Calu3 (cell line): ENCODE data around the gene VWA7. TPM values are rescaled to one million over a fixed set of nuclear protein-coding genes. Genes with fewer than 3 reads are reported as not detected.

Source experiments
- BruUV-seq: library from RNA; stranded (reverse); fragments of 400-500 nt; replicated peaks from 2 replicates; lab custom pipeline; 2021; lab: Mats Ljungman, UMichigan
- CTCF ChIA-PET: fragments of 300-600 bp; sonication (Branson Sonifier 250); formaldehyde crosslinking; loops from one replicate; lab custom pipeline; 2022; ENCODE audit warnings: antibody characterized with exemption; lab: Charles Lee
- DNase-seq: peaks from one replicate; pipeline ENCODE4 v3.0.0; 2022
- H3K27ac Mint-ChIP-seq: one replicate; pipeline ENCODE4 v1.8.0; 2022; ENCODE audit warnings: mixed read lengths; ENCODE audit not compliant: unreplicated experiment
- H3K27me3 Mint-ChIP-seq: one replicate; pipeline ENCODE4 v1.8.0; 2022; ENCODE audit warnings: mixed read lengths; ENCODE audit not compliant: unreplicated experiment
- H3K36me3 Mint-ChIP-seq: one replicate; pipeline ENCODE4 v1.8.0; 2022; ENCODE audit warnings: mild to moderate bottlenecking, moderate library complexity, mixed read lengths; ENCODE audit not compliant: insufficient read depth, unreplicated experiment
- H3K4me1 Mint-ChIP-seq: one replicate; pipeline ENCODE4 v1.8.0; 2022; ENCODE audit warnings: mild to moderate bottlenecking, low read depth, mixed read lengths; ENCODE audit not compliant: unreplicated experiment
- H3K4me3 Mint-ChIP-seq: one replicate; pipeline ENCODE4 v1.8.0; 2022; ENCODE audit warnings: mild to moderate bottlenecking, low read depth, moderate library complexity, mixed read lengths; ENCODE audit not compliant: unreplicated experiment
- H3K9me3 Mint-ChIP-seq: one replicate; pipeline ENCODE4 v1.8.0; 2022; ENCODE audit warnings: low read depth, mixed read lengths; ENCODE audit not compliant: unreplicated experiment
- intact Hi-C: fragments of 100-400 bp; cut with micrococcal nuclease; formaldehyde crosslinking; loops from one replicate; pipeline ENCODE4 v1.10.0; 2022; ENCODE audit not compliant: unreplicated experiment
- total RNA-seq: library from RNA; stranded (reverse); gene quantifications from 2 replicates; pipeline ENCODE4 v1.2.3, GENCODE V29; 2022
- TF ChIP-seq, protein P1 (sequence below): fragments of 200-600 bp; IDR thresholded peaks from one replicate; pipeline ENCODE4 v1.8.0; 2022; ENCODE audit warnings: antibody characterized with exemption; ENCODE audit not compliant: unreplicated experiment

Gene VWA7
- total RNA-seq, 1 experiment from 2014 or later = 22.1 TPM

DNA sequence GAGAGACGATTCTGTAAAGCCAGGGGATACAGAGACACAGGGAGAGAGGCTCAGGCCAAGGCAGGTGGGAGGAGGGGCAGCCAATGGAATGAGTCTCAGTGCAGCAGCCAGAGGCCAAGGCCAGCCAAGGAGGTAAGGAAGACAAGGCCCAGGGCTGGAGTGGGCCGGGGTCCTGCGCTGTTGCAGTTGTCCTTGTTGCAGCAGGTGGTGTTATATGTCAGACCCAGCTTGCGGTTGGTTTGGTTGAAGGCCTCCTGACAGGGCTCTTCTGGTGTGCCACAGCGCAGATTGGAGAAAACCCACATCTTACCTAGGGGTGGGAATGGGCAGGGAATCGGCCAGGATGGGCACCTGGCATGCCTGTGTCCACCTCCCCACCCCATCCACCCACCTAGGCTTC is 58.1 kb downstream of the VWA7 start:
- H3K4me1 Mint-ChIP-seq = peaks cover 34% of the 10 kb centered on the region
- BruUV-seq = no TSS peak
- H3K27me3 Mint-ChIP-seq = peaks cover 22% of the 10 kb centered on the region
- CTCF ChIA-PET = interaction anchor here (0.5 kb wide), 1 partner anchor 68 kb away, joined by 6 read pairs; no protein-coding TSS in a partner anchor
- no peaks in the 10 kb centered on the region for H3K9me3 Mint-ChIP-seq
- no peak overlapping the region for H3K4me3 Mint-ChIP-seq
- intact Hi-C loops = no loop called here
- peaks cover 12% of the 10 kb centered on the region for H3K36me3 Mint-ChIP-seq
- TF ChIP-seq, protein P1, sequence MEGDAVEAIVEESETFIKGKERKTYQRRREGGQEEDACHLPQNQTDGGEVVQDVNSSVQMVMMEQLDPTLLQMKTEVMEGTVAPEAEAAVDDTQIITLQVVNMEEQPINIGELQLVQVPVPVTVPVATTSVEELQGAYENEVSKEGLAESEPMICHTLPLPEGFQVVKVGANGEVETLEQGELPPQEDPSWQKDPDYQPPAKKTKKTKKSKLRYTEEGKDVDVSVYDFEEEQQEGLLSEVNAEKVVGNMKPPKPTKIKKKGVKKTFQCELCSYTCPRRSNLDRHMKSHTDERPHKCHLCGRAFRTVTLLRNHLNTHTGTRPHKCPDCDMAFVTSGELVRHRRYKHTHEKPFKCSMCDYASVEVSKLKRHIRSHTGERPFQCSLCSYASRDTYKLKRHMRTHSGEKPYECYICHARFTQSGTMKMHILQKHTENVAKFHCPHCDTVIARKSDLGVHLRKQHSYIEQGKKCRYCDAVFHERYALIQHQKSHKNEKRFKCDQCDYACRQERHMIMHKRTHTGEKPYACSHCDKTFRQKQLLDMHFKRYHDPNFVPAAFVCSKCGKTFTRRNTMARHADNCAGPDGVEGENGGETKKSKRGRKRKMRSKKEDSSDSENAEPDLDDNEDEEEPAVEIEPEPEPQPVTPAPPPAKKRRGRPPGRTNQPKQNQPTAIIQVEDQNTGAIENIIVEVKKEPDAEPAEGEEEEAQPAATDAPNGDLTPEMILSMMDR = no peak
- peak overlapping the region; percentile 26 for H3K27ac Mint-ChIP-seq
- DNase-seq = no peak

DNA sequence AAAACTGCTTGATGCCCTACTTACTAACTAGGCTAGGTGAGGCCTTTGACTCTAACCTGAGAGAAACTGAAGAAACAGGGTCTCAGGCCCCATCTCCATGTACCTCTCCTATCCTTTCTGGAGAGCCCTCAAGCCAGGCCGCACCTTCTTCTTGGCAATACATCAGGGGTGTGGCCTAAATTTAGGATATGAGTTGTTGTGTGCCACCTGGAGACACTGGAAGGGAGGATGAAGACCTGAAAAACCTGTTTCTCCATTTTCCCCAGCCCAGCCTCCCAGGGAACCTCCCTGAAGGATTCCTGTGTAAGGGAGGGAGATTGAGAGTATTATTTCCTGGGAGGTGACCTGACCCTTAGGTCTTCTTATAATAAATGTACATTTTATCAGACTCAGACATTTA is 58.9 kb downstream of the VWA7 start:
- Mint-ChIP-seq H3K4me3 (no peak overlapping the region), H3K36me3 (peaks cover 7% of the 10 kb centered on the region), H3K27me3 (peaks cover 29% of the 10 kb centered on the region), H3K27ac (peak overlapping the region; percentile 26), H3K9me3 (no peaks in the 10 kb centered on the region), H3K4me1 (peaks cover 34% of the 10 kb centered on the region)
- peak; percentile 88 for DNase-seq
- intact Hi-C loops = no loop called here
- CTCF ChIA-PET = no interaction called here
- BruUV-seq = no TSS peak
- TF ChIP-seq, protein P1 = no peak

DNA sequence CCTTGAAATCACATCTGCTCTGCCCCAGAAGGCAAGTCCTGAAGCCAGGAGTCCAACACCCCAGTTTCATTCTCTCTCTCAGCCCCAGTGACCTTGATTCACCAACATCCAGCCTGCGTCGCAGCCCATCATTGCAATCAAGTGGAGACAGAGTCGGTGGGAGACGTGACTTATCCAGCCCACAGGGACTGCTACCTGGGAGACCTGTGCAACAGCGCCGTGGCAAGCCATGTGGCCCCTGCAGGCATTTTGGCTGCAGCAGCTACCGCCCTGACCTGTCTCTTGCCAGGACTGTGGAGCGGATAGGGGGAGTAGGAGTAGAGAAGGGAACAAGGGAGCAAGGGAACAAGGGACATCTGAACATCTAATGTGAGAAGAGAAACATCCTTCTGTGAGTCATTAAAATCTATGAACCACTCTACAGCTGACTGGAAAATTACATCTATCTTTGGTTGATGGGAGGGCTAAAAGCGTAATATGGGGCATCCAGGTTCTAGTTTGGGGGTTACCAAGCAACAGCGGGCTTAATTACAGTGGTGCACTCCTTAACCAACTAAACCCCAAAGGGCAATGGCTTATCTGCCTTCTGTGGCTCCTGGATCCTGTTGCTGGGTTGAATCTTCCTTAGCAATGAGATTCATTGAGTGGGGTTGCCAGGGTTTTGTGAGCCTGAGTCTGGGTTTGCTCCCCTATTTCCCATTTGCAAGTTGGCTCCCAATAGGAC is 59.5 kb downstream of the VWA7 start:
- BruUV-seq = no TSS peak
- peak; percentile 77 for DNase-seq
- CTCF ChIA-PET = interaction anchor here (0.5 to 0.6 kb wide), 2 partner anchors 9 to 20 kb away, joined by 3 to 10 read pairs; no protein-coding TSS in a partner anchor
- TF ChIP-seq, protein P1 = peak; percentile 58
- Mint-ChIP-seq H3K9me3 (no peaks in the 10 kb centered on the region), H3K27me3 (peaks cover 35% of the 10 kb centered on the region), H3K4me3 (peak overlapping the region; percentile 24), H3K4me1 (peaks cover 34% of the 10 kb centered on the region), H3K36me3 (peaks cover 7% of the 10 kb centered on the region), H3K27ac (peak overlapping the region; percentile 26)
- intact Hi-C loops = no loop called here

Other genes starting within 250 kb of the VWA7 start
- gene MCCD1, start 248.4 kb downstream of the VWA7 start, total RNA-seq = not detected in 2 replicates
- gene DDX39B, start 235.3 kb downstream of the VWA7 start, total RNA-seq = 631 and 646 TPM in 2 replicates
- 1.0 and 1.5 TPM in 2 replicates for gene ATP6V1G2, start 230.7 kb downstream of the VWA7 start, total RNA-seq
- gene NFKBIL1, start 229.7 kb downstream of the VWA7 start, total RNA-seq = 33.5 and 34.0 TPM in 2 replicates
- gene LTA, start 205.0 kb downstream of the VWA7 start, total RNA-seq = not detected in 2 replicates
- gene TNF, start 201.8 kb downstream of the VWA7 start, total RNA-seq = 0.22 and 0.68 TPM in 2 replicates
- gene LTB, start 194.9 kb downstream of the VWA7 start, total RNA-seq = 0.44 and 1.4 TPM in 2 replicates
- gene LST1, start 191.1 kb downstream of the VWA7 start, total RNA-seq = 0.94 TPM in 1 of 2 replicates, not detected in the other
- not detected in 2 replicates for gene NCR3, start 184.3 kb downstream of the VWA7 start, total RNA-seq
- not detected in 2 replicates for gene AIF1, start 162.1 kb downstream of the VWA7 start, total RNA-seq
- 473 and 509 TPM in 2 replicates for gene PRRC2A, start 156.6 kb downstream of the VWA7 start, total RNA-seq
- gene BAG6, start 124.7 kb downstream of the VWA7 start, total RNA-seq = 617 and 663 TPM in 2 replicates
- gene APOM, start 121.4 kb downstream of the VWA7 start, total RNA-seq = 2.6 and 3.6 TPM in 2 replicates
- gene C6orf47, start 116.5 kb downstream of the VWA7 start, total RNA-seq = 40.3 and 42.9 TPM in 2 replicates
- gene GPANK1, start 112.3 kb downstream of the VWA7 start, total RNA-seq = 32.2 and 35.6 TPM in 2 replicates
- gene CSNK2B, start 111.2 kb downstream of the VWA7 start, total RNA-seq = 337 and 357 TPM in 2 replicates
- 44.6 and 45.1 TPM in 2 replicates for gene LY6G5B, start 107.4 kb downstream of the VWA7 start, total RNA-seq
- 4.9 and 5.4 TPM in 2 replicates for gene LY6G5C, start 96.3 kb downstream of the VWA7 start, total RNA-seq
- 89.9 and 99.1 TPM in 2 replicates for gene ABHD16A, start 74.0 kb downstream of the VWA7 start, total RNA-seq
- not detected in 2 replicates for gene LY6G6F, start 70.5 kb downstream of the VWA7 start, total RNA-seq
- gene LY6G6D, start 62.0 kb downstream of the VWA7 start, total RNA-seq = not detected in 2 replicates
- 1.0 TPM in 1 of 2 replicates, not detected in the other for gene LY6G6C, start 55.6 kb downstream of the VWA7 start, total RNA-seq
- gene MPIG6B, start 54.0 kb downstream of the VWA7 start, total RNA-seq = not detected in 2 replicates
- gene DDAH2, start 48.0 kb downstream of the VWA7 start, total RNA-seq = 81.4 and 89.6 TPM in 2 replicates
- gene CLIC1, start 40.8 kb downstream of the VWA7 start, total RNA-seq = 943 and 1,109 TPM in 2 replicates
- gene MSH5, start 37.3 kb downstream of the VWA7 start, total RNA-seq = 156 and 176 TPM in 2 replicates
- 26.6 and 30.3 TPM in 2 replicates for gene SAPCD1, start 14.7 kb downstream of the VWA7 start, total RNA-seq
- 316 and 331 TPM in 2 replicates for gene VARS1, start 18.4 kb upstream of the VWA7 start, total RNA-seq
- gene LSM2, start 29.6 kb upstream of the VWA7 start, total RNA-seq = 126 and 144 TPM in 2 replicates
- 4.2 and 4.3 TPM in 2 replicates for gene HSPA1L, start 38.0 kb upstream of the VWA7 start, total RNA-seq
- 1,238 and 1,263 TPM in 2 replicates for gene HSPA1A, start 38.2 kb upstream of the VWA7 start, total RNA-seq
- gene HSPA1B, start 50.4 kb upstream of the VWA7 start, total RNA-seq = 687 and 705 TPM in 2 replicates
- 133 and 159 TPM in 2 replicates for gene NEU1, start 85.5 kb upstream of the VWA7 start, total RNA-seq
- 185 and 238 TPM in 2 replicates for gene SLC44A4, start 101.7 kb upstream of the VWA7 start, total RNA-seq
- 131 and 138 TPM in 2 replicates for gene EHMT2, start 120.4 kb upstream of the VWA7 start, total RNA-seq
- gene ZBTB12, start 124.8 kb upstream of the VWA7 start, total RNA-seq = 22.6 and 28.1 TPM in 2 replicates
- 5.0 and 6.3 TPM in 2 replicates for gene C2, start 150.4 kb upstream of the VWA7 start, total RNA-seq
- gene CFB, start 168.8 kb upstream of the VWA7 start, total RNA-seq = 944 and 1,205 TPM in 2 replicates
- 141 and 157 TPM in 2 replicates for gene NELFE, start 181.6 kb upstream of the VWA7 start, total RNA-seq
- gene SKIC2, start 181.8 kb upstream of the VWA7 start, total RNA-seq = 182 and 201 TPM in 2 replicates
- gene DXO, start 194.8 kb upstream of the VWA7 start, total RNA-seq = 40.9 and 43.6 TPM in 2 replicates
- 13.1 and 20.8 TPM in 2 replicates for gene C4A, start 204.7 kb upstream of the VWA7 start, total RNA-seq
- gene C4B, start 237.5 kb upstream of the VWA7 start, total RNA-seq = 7.8 and 13.4 TPM in 2 replicates